Inflammatory macrophage (primary cell): ENCODE results near the gene NR3C1.
"Not testable (repeated sequence)": the region's sequence is repeated elsewhere in the genome, so short reads cannot be mapped to it uniquely, and the experiment has no call there.

ENCODE experiments used
- DNase-seq, 2 donors: peaks; one replicate each; pipeline ENCODE4 v3.0.0-alpha.2; 2020 to 2022

NR3C1 gene

DNA sequence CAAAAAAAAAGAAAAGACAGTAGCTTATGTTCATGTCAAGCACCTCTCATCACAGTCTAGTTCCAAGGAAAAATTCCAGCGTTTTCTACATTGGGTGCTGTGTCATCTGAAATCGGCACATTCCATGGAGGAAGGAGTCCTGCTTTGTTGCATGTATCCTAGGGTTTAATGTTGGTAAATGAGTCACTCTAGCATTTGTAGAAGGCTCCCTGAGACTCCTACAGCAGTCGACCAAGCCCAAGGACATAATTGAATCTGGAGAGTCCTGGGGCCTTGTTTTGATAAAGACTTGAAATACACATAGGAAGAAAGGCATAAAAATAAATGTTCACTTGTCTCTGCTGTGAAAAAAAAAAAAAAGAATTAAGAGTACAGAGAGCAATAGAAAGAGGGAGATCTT lies 69.1 kb downstream of the NR3C1 start:
- not testable (repeated sequence) for DNase-seq

DNA sequence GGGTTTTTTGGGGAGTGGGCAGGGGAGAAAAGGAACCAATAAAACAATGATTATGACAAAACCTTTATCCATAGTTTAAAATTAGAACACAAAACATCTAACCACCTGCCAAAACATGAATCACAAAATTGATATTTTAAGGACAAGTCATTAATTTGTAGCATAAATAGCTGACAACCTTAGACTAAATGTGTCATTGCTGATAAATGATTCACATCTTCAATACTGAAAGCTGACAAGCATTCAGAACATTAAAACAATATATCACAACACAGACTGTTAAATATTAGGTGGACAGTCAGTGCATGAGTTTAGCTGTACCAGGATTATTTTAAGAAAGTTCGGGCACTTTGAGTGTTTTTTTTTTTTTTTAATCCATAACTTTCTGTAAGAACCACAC lies 71.5 kb downstream of the NR3C1 start:
- DNase-seq, result no peak

DNA sequence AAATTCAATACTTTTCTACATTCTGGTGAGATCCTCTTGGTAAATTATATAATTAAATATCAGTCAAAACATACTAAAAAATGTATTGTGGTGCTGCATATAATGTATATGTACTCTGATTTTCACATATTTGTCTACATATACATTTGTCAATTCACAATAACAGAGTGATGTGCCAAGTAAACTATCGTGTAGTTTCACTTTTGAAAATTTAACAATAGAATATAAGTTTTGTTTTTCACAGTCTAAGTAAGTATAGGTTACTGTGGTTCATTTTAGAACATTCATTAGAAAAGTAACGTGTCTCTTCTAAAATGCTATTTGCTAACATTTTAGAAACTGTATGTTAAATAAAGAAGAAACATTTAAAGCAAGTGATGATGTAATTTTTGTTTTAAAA lies 73.6 kb downstream of the NR3C1 start:
- no peak for DNase-seq

DNA sequence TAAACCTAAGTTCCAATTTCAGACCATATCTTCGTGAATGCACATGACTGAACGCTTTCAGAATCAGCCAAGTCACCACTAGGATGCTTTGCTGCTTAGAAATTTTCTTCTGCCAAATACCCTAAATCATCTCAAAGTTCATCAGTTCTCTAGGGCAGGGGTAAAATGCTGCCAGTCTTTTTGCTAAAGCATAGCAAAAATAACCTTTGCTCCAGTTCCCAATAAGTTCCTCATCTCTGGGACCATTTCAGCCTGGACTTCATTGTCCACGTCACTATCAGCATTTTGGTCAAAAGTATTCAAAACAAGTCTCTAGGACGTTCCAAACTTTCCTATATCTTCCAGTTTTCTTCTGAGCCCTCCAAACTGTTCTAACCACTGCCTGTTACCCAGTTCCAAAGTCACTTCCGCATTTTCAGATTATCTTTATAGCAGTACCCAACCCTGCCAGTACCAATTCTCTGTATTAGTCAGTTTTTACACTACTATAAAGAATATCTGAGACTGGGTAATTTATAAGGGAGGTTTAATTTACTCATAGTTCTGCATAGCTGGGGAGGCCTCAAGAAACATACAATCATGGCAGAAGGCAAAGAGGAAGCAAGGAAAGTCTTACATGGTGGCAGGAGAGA lies 74.8 kb downstream of the NR3C1 start:
- DNase-seq, result no peak

DNA sequence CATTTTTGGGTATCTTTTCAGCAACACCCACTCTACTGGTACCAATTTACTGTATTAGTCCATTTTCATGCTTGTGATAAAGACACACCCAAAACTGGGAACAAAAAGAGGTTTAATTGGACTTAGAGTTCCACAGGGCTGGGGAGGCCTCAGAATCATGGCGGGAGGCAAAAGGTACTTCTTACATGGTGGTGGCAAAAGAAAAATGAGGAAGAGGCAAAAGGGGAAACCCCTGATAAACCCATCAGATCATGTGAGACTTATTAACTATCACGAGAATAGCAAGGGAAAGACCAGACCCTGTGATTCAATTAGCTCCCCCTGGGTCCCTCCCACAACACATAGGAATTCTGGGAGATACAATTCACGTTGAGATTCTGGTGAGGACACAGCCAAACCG lies 78.4 kb downstream of the NR3C1 start:
- DNase-seq, result peak in 1 of 2 donors; percentile 26

DNA sequence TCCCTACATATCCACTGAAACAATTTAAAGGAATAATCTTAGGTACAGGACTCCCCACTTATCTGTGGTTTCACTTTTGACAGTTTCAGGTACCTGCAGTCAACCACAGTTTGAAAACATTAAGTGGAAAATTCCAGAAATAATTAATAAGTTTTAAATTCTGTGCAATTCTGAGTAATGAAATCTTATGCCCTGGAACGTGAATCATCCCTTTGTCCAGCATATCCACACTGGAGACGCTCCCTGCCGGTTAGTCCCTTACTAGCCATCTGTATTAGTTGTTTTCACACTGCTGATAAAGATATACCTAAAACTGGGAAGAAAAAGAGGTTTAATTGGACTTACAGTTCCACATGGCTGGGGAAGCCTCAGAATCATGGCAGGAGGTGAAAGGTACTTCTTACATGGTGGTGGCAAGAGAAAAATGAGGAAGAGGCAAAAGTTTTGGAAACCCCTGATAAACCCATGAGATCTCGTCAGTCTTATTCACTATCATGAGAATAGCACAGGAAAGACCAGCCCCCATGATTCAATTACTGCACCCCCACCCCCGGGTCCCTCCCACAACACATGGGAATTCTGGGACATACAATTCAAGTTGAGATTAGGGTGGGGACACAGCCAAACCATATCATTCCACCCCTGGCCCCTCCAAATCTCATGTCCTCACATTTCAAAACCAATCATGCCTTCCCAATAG lies 80.4 kb downstream of the NR3C1 start:
- DNase-seq, result peak in 1 of 2 donors; percentile 44

DNA sequence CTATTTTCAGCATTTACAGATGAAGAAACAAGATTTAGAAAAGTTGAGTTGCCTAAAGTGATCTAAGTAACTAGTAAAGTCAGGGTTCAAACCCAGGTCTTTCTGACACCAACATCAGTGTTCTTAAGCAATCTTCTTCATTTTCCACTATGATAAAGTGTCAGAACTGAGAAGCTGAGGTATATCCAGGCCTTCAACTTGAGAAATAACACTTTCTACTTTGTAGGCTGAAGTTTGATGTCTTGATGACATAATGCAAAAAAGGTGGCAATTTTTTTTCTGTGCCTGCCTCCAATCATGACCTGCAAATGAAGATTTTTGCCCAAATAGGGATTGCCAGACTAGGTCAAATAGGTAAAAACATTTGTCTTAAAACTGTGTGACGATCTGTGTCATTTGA lies 81.3 kb downstream of the NR3C1 start:
- peak in 1 of 2 donors; percentile 24 for DNase-seq

DNA sequence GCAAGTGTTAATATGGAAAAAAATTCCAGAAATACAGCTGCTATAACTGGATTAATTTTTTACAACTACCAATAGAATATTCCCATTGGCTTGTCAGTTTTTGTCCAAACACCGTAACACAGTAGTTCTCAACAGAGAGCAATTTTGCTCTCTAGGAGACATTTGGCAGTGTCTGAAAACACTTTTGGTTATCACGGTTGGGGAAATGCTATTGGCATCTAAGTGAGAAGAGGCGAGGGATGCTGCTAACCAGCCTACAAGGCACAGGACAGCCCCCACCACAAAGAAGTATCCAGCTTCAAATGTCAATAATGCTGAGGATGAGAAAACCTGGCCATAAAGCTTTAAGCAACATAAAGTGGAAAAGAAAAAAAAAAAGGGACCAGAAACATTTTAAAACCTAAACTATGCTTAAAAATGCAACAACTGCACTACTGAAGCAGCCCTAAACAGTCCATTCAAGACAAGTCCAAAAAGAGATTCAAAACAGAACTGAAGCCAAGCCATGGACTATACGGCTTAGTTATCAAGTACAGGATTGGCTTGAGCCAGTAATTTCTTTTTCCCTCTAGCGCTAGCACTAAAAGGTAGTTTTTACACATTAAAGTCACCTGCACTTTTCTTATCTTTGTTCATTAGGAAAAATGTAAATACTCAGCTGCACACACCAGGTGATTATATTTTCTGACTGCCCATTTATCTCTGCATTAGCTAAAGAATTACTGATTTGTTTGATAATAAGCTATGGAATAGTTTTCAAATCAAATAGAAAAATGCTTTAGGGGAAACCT lies 83.9 kb downstream of the NR3C1 start:
- DNase-seq, result no peak

DNA sequence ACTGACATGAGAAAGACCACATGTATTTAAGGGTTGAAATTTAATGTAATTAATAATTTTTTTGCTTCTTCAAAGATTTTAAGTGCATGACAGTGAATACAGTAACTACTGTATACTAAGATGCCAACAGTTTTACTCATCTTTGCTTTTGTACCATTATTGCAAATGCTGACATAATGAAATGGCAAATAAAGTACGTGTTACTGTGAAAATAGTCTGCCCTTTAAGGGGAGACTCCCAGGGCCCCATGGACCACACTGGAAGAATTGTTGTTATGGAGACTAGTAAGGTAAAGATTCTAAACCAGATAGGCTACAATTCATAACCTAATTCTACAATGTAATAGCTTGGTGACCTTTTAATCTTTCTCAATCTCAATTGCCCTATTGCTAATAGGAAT lies 84.7 kb downstream of the NR3C1 start:
- DNase-seq, result no peak

DNA sequence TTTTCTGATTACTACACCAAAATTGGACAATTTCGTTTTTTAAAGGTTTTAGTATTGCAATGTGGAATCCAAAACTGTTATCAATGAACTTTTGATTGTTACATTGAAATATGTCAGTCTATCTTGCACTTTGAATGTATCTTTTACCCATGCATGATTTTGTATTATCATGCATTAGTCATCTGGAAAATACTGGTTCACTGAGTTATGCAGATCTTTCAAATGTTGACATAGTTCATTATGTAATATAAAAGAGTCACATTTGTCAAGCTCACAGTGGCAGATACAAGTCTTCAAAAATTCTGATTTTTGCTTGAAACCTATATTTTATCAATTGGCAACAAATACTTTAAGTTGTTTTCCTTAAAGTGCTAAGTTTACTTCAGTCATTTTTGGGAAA lies 85.2 kb downstream of the NR3C1 start:
- DNase-seq, result peak in 1 of 2 donors; percentile 38

DNA sequence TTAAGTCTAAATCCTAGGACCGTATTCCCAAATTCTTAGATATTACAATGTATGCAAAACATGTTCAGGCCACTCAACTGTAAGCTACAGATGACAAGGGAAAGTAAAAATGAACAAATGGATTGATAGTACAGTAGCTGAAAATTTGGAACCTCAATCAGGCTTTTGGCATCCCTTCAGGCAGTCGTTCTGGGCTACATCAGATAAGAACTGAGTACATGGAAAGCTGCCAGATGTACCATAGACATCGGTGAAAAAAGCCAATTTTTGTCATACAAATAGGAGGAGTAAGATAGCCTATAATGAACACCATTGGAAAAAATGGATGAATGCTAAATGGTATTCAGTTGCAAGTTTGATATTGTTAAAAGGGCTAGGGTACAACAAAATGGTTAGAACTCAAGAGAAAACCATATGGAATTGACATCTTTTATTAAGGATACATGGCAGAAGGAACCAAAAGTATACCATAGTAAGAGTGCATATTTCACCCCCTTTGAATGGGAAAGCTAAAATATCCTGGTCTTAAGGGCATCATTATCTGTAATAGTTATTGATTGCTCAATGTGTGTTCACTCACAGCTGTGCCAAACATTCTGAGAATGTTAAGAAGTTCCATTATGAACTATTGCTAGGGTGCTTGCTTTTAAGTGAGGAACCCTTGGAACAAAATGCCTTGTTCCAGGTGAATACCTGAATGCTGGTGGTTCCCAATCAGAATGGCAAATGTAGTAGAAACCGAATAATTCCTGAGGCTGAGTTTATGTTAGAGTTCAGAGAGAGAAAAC lies 86.4 kb downstream of the NR3C1 start:
- no peak for DNase-seq

DNA sequence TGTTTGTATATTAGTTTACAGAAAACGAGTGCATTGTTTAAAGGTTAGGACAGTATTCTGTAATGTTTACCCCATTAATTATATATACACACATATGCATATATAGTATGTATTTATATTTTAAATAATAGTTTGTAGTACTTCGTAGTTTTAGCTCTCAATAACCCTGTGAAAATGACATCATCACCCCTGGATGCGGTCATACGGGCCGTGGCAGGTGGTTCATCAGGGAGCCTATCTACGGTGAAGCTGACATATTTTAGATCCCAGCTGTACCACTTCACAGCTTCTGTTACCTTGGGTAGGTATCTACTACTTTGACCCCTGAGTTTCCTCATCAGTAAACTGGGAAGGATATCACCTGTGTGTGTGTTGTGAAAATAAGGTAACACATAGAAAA lies 87.1 kb downstream of the NR3C1 start:
- no peak for DNase-seq

DNA sequence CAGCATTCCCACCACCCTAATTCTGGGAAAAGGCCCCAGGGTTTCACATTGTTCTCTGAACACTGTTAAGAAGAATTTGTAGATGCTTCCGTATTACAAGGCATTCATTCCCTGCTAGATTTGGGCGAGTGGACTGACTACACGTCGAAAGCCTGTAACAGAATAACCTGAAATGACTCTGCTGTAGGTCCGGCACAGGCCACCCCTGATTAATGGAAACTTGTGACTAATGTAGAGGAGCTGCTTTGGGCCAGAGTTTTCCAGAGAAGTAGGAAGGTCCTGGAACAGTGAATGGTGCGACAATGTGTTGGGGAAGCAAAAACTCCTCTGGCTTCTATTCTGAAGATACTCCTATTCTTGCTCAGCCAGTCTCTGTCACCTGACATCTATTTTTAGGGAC lies 87.6 kb downstream of the NR3C1 start:
- DNase-seq, result no peak

DNA sequence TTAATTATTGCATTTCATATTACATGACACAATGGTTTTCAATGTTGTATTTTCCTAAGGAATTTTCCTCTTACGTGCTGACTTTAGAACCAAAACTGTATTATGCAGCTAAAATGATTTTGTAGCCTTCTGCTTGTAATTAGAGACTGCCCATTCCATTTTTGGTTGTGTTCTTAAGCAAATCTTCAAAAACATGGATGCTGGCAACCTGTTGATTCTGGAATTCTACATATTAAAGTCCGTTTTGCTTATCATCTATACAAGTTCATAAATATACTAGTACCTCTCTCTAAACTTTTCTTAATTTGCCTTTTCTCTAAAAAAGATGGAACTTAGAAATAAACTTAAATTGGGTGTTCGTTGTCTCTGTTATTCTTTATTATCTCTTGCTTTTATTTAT lies 88.3 kb downstream of the NR3C1 start:
- no peak for DNase-seq

DNA sequence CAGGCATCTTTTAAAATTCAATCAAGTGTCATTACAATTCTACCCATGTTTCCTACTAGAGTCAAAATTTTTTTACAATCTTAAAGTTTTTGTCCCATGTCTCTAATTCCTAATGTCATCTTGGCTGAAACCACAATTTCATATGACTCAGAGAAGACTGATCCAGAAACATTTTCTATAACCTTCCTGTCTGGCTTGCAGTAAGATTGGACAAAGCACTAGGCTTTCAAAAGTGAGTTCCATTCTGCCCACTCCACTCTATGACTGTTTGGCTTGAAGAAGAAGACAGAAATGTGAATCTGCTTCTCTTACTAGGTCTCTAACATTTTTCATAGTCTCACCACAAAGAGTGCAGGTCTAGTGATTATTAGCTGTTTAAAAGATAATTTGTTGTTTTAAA lies 88.8 kb downstream of the NR3C1 start:
- peak; percentile 64 to 73 for DNase-seq

DNA sequence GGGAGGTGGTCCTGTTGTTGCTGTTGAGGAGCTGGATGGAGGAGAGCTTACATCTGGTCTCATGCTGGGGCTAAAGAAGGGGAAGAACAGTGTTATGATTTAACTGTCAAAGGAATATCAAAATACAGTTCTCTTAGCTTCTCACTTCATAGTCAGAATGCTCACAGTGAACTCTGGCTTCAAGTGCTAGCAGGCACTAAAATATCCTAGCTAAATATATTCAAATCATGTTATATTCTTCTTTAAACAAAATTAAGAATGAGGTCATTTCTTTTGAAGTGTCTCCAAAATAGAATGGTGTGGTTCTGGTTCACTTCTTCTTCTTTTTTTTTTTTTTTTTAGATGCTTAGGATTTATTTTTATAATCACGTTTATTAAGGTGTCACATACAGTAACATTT lies 89.4 kb downstream of the NR3C1 start:
- no peak for DNase-seq

DNA sequence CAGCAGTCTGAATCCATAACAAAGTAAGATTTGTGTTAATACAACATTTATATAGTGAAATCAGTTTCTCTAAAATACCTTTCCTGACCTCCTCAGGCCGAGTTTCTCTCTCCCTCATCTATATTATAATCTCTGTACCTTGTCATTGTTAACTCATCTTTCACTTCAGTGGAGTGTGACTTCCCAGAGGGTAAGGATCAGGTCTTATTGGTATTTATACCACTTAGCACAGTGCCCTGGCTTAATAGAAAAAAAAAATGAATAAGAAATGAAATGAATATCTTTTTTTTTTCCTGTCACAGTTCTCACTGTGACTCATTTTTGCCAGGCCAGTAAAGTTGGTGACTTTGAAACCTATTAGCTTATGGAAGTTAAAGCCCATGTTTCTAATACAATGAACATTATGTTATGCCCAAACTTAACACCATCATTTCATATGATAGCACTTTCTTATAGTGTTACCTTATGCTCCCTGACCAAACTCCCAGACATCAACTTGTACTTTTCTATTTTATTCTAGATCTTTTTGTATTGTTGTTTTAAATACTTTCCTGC lies 90.1 kb downstream of the NR3C1 start:
- no peak for DNase-seq

DNA sequence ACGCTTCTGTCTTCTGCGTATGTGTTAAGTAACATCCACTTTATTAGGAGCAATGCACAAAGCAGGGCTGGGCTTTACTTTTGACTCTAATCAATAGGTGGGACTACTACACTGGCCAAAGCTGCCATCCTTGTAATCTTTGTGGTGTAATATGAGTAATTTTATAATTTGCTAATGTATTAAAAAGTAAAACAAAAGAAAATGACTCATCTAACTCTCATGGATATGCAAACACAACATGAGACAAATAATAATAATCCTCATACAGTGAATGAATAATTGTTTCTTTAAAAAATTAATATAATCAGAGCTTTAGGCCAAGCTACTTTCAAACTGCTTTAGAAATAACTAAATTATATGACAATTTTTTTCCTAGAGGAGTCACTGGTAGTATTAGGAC lies 90.7 kb downstream of the NR3C1 start:
- no peak for DNase-seq

DNA sequence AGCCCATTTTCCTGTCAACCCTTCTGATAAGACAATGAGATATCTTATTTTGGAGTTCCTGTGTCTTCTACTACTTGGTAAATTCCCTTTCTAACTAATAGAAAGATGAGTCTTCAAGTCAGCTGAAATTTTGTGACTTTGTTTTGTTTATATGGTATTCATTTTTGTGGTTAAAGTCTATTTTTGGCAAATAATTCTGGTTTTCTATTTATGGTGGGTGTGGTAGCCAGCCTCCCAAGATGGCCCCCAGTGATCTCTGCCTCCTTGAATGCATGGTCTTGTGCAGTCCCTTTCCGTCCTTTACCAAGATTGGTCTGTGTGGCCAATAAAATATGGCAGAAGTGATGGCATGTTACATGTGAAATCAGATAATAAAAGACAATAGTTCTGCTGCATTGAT lies 91.5 kb downstream of the NR3C1 start:
- no peak for DNase-seq

DNA sequence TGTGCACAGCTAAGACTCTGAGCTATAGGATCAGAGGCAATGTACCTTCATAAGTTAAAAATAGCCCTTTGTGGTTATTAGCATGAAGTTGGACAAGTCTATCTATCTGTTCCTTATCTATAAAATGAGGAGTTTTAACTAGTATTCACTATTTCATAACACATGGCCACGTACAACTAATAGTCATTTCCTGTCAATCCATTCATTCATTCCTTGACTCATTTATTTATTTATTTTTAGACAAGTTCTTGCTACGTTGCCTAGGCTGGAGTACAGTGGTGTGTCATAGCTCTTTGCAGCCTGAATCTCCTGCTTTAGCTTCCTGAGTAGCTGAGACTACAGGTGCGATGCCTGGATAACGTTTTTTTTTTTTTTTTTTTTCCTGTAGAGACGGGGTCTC lies 92.1 kb downstream of the NR3C1 start:
- no peak for DNase-seq

DNA sequence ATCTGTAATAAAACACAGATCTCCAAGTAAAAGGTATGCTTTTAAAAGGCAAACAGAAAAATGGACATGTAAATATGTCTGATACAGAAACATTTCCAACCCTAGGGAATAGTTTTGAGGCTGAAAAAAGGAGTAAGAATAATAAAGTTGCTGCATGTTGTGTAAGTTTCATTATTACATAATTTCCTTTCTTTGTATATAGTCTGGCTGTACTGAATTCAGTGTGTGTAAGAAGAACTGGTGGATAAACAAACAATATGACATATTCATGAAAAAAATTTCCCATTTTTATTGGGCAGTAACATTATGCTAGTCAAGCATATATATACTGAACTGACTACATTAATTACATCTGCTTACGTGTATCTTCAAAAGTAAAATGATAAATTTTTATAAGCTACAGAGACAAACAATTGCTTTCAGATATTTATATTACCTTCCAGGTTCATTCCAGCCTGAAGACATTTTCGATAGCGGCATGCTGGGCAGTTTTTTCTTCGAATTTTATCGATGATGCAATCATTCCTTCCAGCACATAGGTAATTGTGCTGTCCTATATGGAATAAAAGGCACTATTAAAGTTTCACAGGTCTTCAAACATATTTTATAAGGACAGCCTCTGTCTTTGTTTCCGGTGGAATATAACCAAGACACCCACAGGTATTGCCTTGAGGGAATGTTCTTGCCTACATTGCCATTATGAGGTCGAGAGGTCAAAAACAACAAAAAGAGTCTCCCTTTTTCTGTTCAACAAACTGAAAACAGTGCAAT lies 93.6 kb downstream of the NR3C1 start:
- DNase-seq, result peak in 1 of 2 donors; percentile 59

DNA sequence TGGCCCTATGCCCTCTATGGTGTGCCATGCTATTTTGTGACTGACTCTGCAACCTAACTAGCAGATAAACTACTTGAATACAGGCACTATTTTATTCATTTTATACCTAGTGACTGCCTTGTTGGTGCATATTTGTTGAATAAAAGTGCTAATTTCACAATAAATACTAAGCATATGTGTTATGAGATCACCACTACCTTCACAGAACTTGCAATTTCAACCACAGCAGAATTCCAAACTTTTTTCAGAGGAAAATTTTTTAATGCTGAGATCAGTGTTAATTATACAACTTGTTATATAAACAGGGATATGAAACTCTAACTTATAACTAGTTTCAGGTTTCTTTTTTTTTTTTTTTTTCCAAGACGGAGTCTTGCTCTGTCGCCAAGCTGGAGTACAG lies 94.8 kb downstream of the NR3C1 start:
- DNase-seq, result no peak
